Midbrain (tissue), 1 donor: ENCODE data around the gene GALNT9.

Experiments used
- DNase-seq: peaks from one replicate; lab custom pipeline; 2025; lab: John Stamatoyannopoulos, UW

The GALNT9 gene

GRCh38 chr12:132169376-132169775 is 160.0 kb downstream of the GALNT9 start:
- DNase-seq: no peak

- DNase-seq: no peak
These were observed 160.9 kb downstream of the GALNT9 start for GRCh38 chr12:132168311-132169031.

GRCh38 chr12:132167611-132168310 is 161.6 kb downstream of the GALNT9 start:
- DNase-seq: no peak

GRCh38 chr12:132166801-132167591 is 162.4 kb downstream of the GALNT9 start:
- DNase-seq: no peak

GRCh38 chr12:132166093-132166492 is 163.3 kb downstream of the GALNT9 start:
- no peak for DNase-seq

- DNase-seq: no peak
These were observed 163.8 kb downstream of the GALNT9 start for GRCh38 chr12:132165584-132165983.

- no peak for DNase-seq
These were observed 165.0 kb downstream of the GALNT9 start for GRCh38 chr12:132164426-132164825.

GRCh38 chr12:132163911-132164288 is 165.5 kb downstream of the GALNT9 start:
- DNase-seq: no peak

- DNase-seq: no peak
These were observed 166.1 kb downstream of the GALNT9 start for GRCh38 chr12:132163041-132163910.

GRCh38 chr12:132162508-132163031 is 166.8 kb downstream of the GALNT9 start:
- DNase-seq: peak; percentile 25

- DNase-seq: no peak
These were observed 167.4 kb downstream of the GALNT9 start for GRCh38 chr12:132161796-132162507.

- DNase-seq: no peak
These were observed 168.2 kb downstream of the GALNT9 start for GRCh38 chr12:132161036-132161781.

GRCh38 chr12:132160601-132161035 is 168.8 kb downstream of the GALNT9 start:
- no peak for DNase-seq

- DNase-seq: no peak
These were observed 169.4 kb downstream of the GALNT9 start for GRCh38 chr12:132160016-132160415.

GRCh38 chr12:132159555-132160003 is 169.8 kb downstream of the GALNT9 start:
- DNase-seq: no peak

GRCh38 chr12:132158677-132159554 is 170.5 kb downstream of the GALNT9 start:
- no peak for DNase-seq

- DNase-seq: no peak
These were observed 171.5 kb downstream of the GALNT9 start for GRCh38 chr12:132157733-132158409.

GRCh38 chr12:132156573-132157325 is 172.6 kb downstream of the GALNT9 start:
- DNase-seq: no peak
